Measurements from ENCODE around the gene NYNRIN. TPM values are rescaled to one million over a fixed set of nuclear protein-coding genes. Genes with fewer than 3 reads are reported as not detected.

Gene NYNRIN
- total RNA-seq, 1 donor from 2014 or later = 39.6 TPM

DNA sequence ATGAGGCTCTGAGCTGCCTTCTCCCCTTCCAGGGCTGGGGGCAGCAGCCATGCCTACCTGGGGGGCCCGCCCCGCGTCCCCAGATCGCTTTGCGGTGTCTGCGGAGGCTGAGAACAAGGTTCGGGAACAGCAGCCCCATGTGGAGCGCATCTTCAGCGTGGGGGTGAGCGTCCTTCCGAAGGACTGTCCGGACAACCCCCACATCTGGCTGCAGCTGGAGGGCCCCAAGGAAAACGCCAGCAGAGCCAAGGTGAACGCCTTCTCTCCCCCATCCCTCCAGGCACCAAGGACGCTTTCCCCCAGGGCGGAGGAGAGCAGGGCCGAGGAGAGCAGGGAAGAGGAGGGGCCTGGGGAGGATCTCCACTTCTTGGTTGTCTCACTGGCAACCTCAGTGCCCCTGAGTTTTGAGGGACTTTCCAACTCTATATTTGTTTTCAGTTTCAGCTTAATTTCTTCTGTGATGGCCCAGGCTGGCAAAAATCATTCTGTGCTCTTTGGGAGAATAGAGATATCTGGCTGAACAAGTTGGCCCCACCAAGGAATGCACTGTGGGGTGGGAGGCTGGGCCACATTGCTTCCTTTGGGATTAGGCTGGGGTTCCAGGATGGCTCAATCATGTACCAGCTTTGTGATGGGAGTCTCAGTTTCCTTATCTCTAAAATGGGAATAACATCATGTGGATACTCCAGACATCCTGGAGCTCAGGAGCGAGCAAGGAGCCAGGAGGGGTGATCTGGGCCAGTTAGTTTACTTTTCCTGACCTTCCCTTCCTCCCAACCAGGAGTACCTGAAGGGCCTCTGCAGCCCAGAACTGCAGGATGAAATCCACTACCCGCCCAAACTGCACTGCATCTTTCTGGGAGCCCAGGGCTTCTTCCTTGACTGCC, 32.1 kb downstream of the NYNRIN start:
- no peak for TF ChIP-seq CTCF (IDR thresholded peaks at IDR 0.05)
- peak overlapping the region; percentile 83 for H3K4me3 Mint-ChIP-seq (ENCODE audit: unreplicated experiment)
- peaks cover 15% of the 10 kb centered on the region for H3K36me3 Mint-ChIP-seq (ENCODE audit: unreplicated experiment)
- no peak for DNase-seq (ENCODE audit: extremely low spot score, unreplicated experiment)
- H3K4me1 Mint-ChIP-seq (ENCODE audit: unreplicated experiment) = peaks cover 43% of the 10 kb centered on the region
- no peaks in the 10 kb centered on the region for H3K27me3 Mint-ChIP-seq (ENCODE audit: unreplicated experiment)
- no peaks in the 10 kb centered on the region for H3K9me3 Mint-ChIP-seq (ENCODE audit: unreplicated experiment)
- peak overlapping the region; percentile 95 for H3K27ac Mint-ChIP-seq (ENCODE audit: unreplicated experiment)

GRCh38 chr14:24431569-24432258, 32.9 kb downstream of the NYNRIN start:
- TF ChIP-seq CTCF (IDR thresholded peaks at IDR 0.05) = peak; percentile 96
- Mint-ChIP-seq H3K4me1 (ENCODE audit: unreplicated experiment) (peaks cover 44% of the 10 kb centered on the region), H3K4me3 (ENCODE audit: unreplicated experiment) (peak overlapping the region; percentile 83), H3K27me3 (ENCODE audit: unreplicated experiment) (no peaks in the 10 kb centered on the region), H3K36me3 (ENCODE audit: unreplicated experiment) (peaks cover 15% of the 10 kb centered on the region), H3K9me3 (ENCODE audit: unreplicated experiment) (no peaks in the 10 kb centered on the region), H3K27ac (ENCODE audit: unreplicated experiment) (peak overlapping the region; percentile 95)
- peak; percentile 97 for DNase-seq (ENCODE audit: extremely low spot score, unreplicated experiment)

DNA sequence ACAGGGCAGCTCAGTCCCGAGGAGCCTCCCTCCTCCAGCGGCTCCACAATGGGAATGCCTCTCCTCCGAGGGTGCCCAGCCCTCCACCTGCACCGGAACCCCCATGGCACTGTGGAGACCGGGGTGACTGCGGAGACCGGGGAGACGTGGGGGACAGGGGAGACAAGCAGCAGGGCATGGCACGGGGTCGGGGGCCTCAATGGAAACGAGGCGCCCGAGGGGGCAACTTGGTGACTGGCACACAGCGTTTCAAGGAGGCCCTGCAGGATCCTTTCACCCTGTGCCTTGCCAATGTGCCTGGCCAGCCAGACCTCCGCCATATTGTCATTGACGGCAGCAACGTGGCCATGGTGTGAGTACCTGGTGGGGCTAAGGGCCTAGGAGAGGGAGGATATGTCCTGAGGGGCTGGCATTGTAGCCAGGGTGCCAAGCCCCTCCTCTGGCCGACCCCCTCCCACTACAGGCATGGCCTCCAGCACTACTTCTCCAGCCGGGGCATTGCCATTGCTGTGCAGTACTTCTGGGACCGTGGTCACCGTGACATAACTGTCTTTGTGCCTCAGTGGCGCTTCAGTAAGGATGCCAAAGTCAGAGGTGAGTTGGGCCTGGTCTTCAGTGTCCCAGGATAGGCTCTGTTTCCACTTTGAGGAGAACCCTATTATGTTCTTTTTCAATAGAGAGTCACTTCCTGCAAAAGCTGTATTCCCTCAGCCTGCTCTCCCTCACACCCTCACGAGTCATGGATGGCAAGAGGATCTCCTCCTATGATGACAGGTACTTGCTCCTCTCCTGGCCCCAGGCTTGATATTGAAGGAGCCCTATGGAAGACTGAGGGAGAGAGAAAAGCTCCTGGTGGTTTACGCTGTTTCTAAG, 33.7 kb downstream of the NYNRIN start:
- peaks cover 47% of the 10 kb centered on the region for H3K4me1 Mint-ChIP-seq (ENCODE audit: unreplicated experiment)
- H3K27ac Mint-ChIP-seq (ENCODE audit: unreplicated experiment) = no peak overlapping the region
- TF ChIP-seq CTCF (IDR thresholded peaks at IDR 0.05) = no peak
- DNase-seq (ENCODE audit: extremely low spot score, unreplicated experiment) = no peak
- no peaks in the 10 kb centered on the region for H3K9me3 Mint-ChIP-seq (ENCODE audit: unreplicated experiment)
- peaks cover 18% of the 10 kb centered on the region for H3K36me3 Mint-ChIP-seq (ENCODE audit: unreplicated experiment)
- H3K4me3 Mint-ChIP-seq (ENCODE audit: unreplicated experiment) = peak overlapping the region; percentile 83
- no peaks in the 10 kb centered on the region for H3K27me3 Mint-ChIP-seq (ENCODE audit: unreplicated experiment)

GRCh38 chr14:24434036-24434435, 35.2 kb downstream of the NYNRIN start:
- H3K4me3 Mint-ChIP-seq (ENCODE audit: unreplicated experiment) = no peak overlapping the region
- TF ChIP-seq CTCF (IDR thresholded peaks at IDR 0.05) = no peak
- peaks cover 44% of the 10 kb centered on the region for H3K4me1 Mint-ChIP-seq (ENCODE audit: unreplicated experiment)
- H3K27me3 Mint-ChIP-seq (ENCODE audit: unreplicated experiment) = no peaks in the 10 kb centered on the region
- peaks cover 32% of the 10 kb centered on the region for H3K36me3 Mint-ChIP-seq (ENCODE audit: unreplicated experiment)
- no peak overlapping the region for H3K27ac Mint-ChIP-seq (ENCODE audit: unreplicated experiment)
- no peak for DNase-seq (ENCODE audit: extremely low spot score, unreplicated experiment)
- no peaks in the 10 kb centered on the region for H3K9me3 Mint-ChIP-seq (ENCODE audit: unreplicated experiment)
